Liver (tissue), 9 donors: Measurements from ENCODE around the gene BRAF. TPM values are rescaled to one million over a fixed set of nuclear protein-coding genes. Genes with fewer than 3 reads are reported as not detected.

Source experiments
- DNase-seq: peaks from one replicate; pipeline ENCODE4 v3.0.0-alpha.2; 2017; ENCODE audit warnings: low spot score
- H3K27ac ChIP-seq, 2 donors: one replicate each; pipeline ENCODE4 v1.7.0; 2013; ENCODE audit warnings: inconsistent platforms in 2 of 2, low read length in 2 of 2, control low read depth in 1 of 2, low read depth in 1 of 2, mild to moderate bottlenecking in 1 of 2
- H3K27me3 ChIP-seq, 4 donors: one replicate each; pipeline versions ENCODE4 v1.6.1 to v1.7.0; 2013; ENCODE audit warnings: low read length in 3 of 4, inconsistent platforms in 1 of 4, mild to moderate bottlenecking in 1 of 4, moderate library complexity in 1 of 4; ENCODE audit not compliant: control insufficient read depth in 4 of 4, insufficient read depth in 4 of 4
- H3K36me3 ChIP-seq, 4 donors: one replicate each; pipeline versions ENCODE4 v1.6.1 to v1.7.0; 2013; ENCODE audit warnings: low read length in 3 of 4, mild to moderate bottlenecking in 3 of 4, low read depth in 1 of 4, moderate library complexity in 1 of 4; ENCODE audit not compliant: control insufficient read depth in 4 of 4, insufficient read depth in 3 of 4
- H3K4me1 ChIP-seq, 4 donors: one replicate each; pipeline versions ENCODE4 v1.6.1 to v1.7.0; 2013; ENCODE audit warnings: low read length in 3 of 4, mild to moderate bottlenecking in 3 of 4, moderate library complexity in 1 of 4; ENCODE audit not compliant: control insufficient read depth in 4 of 4, insufficient read depth in 4 of 4
- H3K4me3 ChIP-seq, 3 donors: one replicate each; pipeline versions ENCODE4 v1.6.1 to v1.7.0; 2013; ENCODE audit warnings: low read length in 3 of 3, control low read depth in 1 of 3, low read depth in 1 of 3, mild to moderate bottlenecking in 1 of 3
- H3K9ac ChIP-seq, 2 donors: one replicate each; pipeline ENCODE4 v1.7.0; 2013; ENCODE audit warnings: low read length in 2 of 2, mild to moderate bottlenecking in 2 of 2, moderate library complexity in 2 of 2, control low read depth in 1 of 2, low read depth in 1 of 2
- H3K9me3 ChIP-seq, 4 donors: one replicate each; pipeline versions ENCODE4 v1.6.1 to v1.7.0; 2013; ENCODE audit warnings: low read length in 3 of 4; ENCODE audit not compliant: control insufficient read depth in 4 of 4
- ATF3 ChIP-seq: IDR thresholded peaks from 2 replicates; pipeline ENCODE4 v1.6.1; 2016; ENCODE audit warnings: antibody characterized with exemption
- CTCF ChIP-seq: fragments of 150-350 bp; IDR thresholded peaks from 2 replicates; pipeline ENCODE4 v1.5.1; 2017; ENCODE audit warnings: improper control_type of control experiment, low read depth, low read length; ENCODE audit not compliant: missing input control
- EGR1 ChIP-seq, 2 donors: IDR thresholded peaks; 2 replicates each; pipeline ENCODE4 v1.6.1; 2016 to 2018; ENCODE audit warnings: antibody characterized with exemption in 2 of 2, low read depth in 2 of 2
- FOXA2 ChIP-seq: IDR thresholded peaks from 2 replicates; pipeline ENCODE4 v1.6.1; 2016; ENCODE audit warnings: antibody characterized with exemption
- GABPA ChIP-seq, 2 donors: IDR thresholded peaks in 1 of 2; conservative IDR thresholded peaks in 1 of 2; 2 replicates each; pipeline ENCODE4 v1.6.1; 2016; ENCODE audit warnings: antibody characterized with exemption in 2 of 2, mild to moderate bottlenecking in 1 of 2, moderate library complexity in 1 of 2
- HNF4A ChIP-seq, 2 donors: conservative IDR thresholded peaks; 2 replicates each; pipeline ENCODE4 v1.6.1; 2016; ENCODE audit warnings: antibody characterized with exemption in 2 of 2, mild to moderate bottlenecking in 2 of 2
- JUND ChIP-seq, 2 donors: IDR thresholded peaks; 2 replicates each; pipeline ENCODE4 v1.6.1; 2016; ENCODE audit warnings: antibody characterized with exemption in 2 of 2
- MAX ChIP-seq: IDR thresholded peaks from 2 replicates; pipeline ENCODE4 v1.6.1; 2016; ENCODE audit warnings: antibody characterized with exemption
- NR2F2 ChIP-seq: IDR thresholded peaks from 2 replicates; pipeline ENCODE4 v1.6.1; 2016; ENCODE audit warnings: antibody characterized with exemption
- RAD21 ChIP-seq, 2 donors: IDR thresholded peaks; 2 replicates each; pipeline ENCODE4 v1.6.1; 2016; ENCODE audit warnings: antibody characterized with exemption in 2 of 2, mild to moderate bottlenecking in 2 of 2
- REST ChIP-seq: IDR thresholded peaks from 2 replicates; pipeline ENCODE4 v1.6.1; 2016; ENCODE audit warnings: antibody characterized with exemption, mild to moderate bottlenecking
- RXRA ChIP-seq, 2 donors: IDR thresholded peaks; 2 replicates each; pipeline ENCODE4 v1.6.1; 2017 to 2018; ENCODE audit warnings: antibody characterized with exemption in 2 of 2, mild to moderate bottlenecking in 1 of 2
- SP1 ChIP-seq: IDR thresholded peaks from 2 replicates; pipeline ENCODE4 v1.6.1; 2018; ENCODE audit warnings: antibody characterized with exemption, mild to moderate bottlenecking
- TAF1 ChIP-seq: conservative IDR thresholded peaks from 2 replicates; pipeline ENCODE4 v1.6.1; 2016; ENCODE audit warnings: antibody characterized with exemption, mild to moderate bottlenecking
- YY1 ChIP-seq: IDR thresholded peaks from 2 replicates; pipeline ENCODE4 v1.6.1; 2016; ENCODE audit warnings: antibody characterized with exemption, mild to moderate bottlenecking
- WGBS: extraction: QIAGEN DNeasy Blood & Tissue Kit; methylation state at CpG from one replicate; pipeline ENCODE4 v1.1.7; 2013; 5-methylcytosine and 5-hydroxymethylcytosine counted together
- polyA plus RNA-seq, 2 donors: library from polyadenylated mRNA; stranded (reverse) in 1 of 2; unstranded in 1 of 2; fragments of 200-250 nt in 1 of 2; fragments of >200 nt in 1 of 2; fragmentation: Nextera tagmentation in 1 of 2; extraction: Ambion mirVana in 1 of 2; gene quantifications; one replicate each; pipeline versions ENCODE4 v1.2.1 to v1.2.3, GENCODE V29; 2013 to 2015
- total RNA-seq, 2 donors: library from RNA; depleted of rRNA; stranded (reverse); fragments of >200 nt; gene quantifications; one replicate each; pipeline ENCODE4 v1.2.3, GENCODE V29; 2014
- donor health status: healthy.
- donor health status: healthy.
- donor health status: healthy.
- donor health status: healthy.
- donor health status: healthy.

Gene BRAF
- total and polyA plus RNA-seq, 4 donors, result 2.6 to 21.9 (median 14.0) TPM

GRCh38 chr7:140940898-140941297, 16.2 kb upstream of the BRAF start:
- no peak overlapping the region for H3K9ac ChIP-seq
- 96% methylated on average over 1 of the region's 1 CpG for WGBS

GRCh38 chr7:140937702-140938264, 13.1 kb upstream of the BRAF start:
- H3K4me1 ChIP-seq, result peaks cover 0 to 2% (median 0%) of the 10 kb centered on the region in 4 donors
- H3K27me3 ChIP-seq, result no peaks in the 10 kb centered on the region
- TF ChIP-seq YY1, result no peak
- TF ChIP-seq REST, result no peak
- no peak for TF ChIP-seq MAX
- TF ChIP-seq SP1, result no peak
- TF ChIP-seq CTCF, result no peak
- no peak for TF ChIP-seq EGR1 (IDR thresholded peaks at IDR 0.05; ENCODE audit: low read depth in 2 of 2)
- TF ChIP-seq RAD21 (IDR thresholded peaks at IDR 0.05), result no peak
- no peak for TF ChIP-seq JUND (IDR thresholded peaks at IDR 0.05)
- no peak for TF ChIP-seq FOXA2
- no peak for TF ChIP-seq TAF1
- TF ChIP-seq RXRA (IDR thresholded peaks at IDR 0.05), result no peak
- no peak for TF ChIP-seq NR2F2
- no peak for TF ChIP-seq HNF4A (conservative IDR thresholded peaks at IDR 0.05)
- no peak for TF ChIP-seq GABPA (IDR thresholded peaks at IDR 0.05 in 1 of 2, conservative IDR thresholded peaks at IDR 0.05 in 1 of 2)
- TF ChIP-seq ATF3, result no peak
- no peak overlapping the region for H3K4me3 ChIP-seq
- no peak for DNase-seq
- WGBS, result 96% methylated on average over 3 of the region's 3 CpGs
- H3K9me3 ChIP-seq, result no peaks in the 10 kb centered on the region
- no peaks in the 10 kb centered on the region for H3K36me3 ChIP-seq
- no peak overlapping the region for H3K27ac ChIP-seq
- no peak overlapping the region for H3K9ac ChIP-seq

More at GRCh38 chr7:140940898-140941297, 16.2 kb upstream of the BRAF start:
- DNase-seq, result no peak
- Histone ChIP-seq H3K27me3 (no peaks in the 10 kb centered on the region), H3K4me1 (no peaks in the 10 kb centered on the region), H3K9me3 (no peaks in the 10 kb centered on the region), H3K4me3 (no peak overlapping the region), H3K36me3 (no peaks in the 10 kb centered on the region), H3K27ac (no peak overlapping the region)
- no peak for TF ChIP-seq TAF1
